Spinal cord (tissue), 10 donors: ENCODE data around the gene CNIH3. TPM values are rescaled to one million over a fixed set of nuclear protein-coding genes. Genes with fewer than 3 reads are reported as not detected.
"Not testable (repeated sequence)": the region's sequence is repeated elsewhere in the genome, so short reads cannot be mapped to it uniquely, and the experiment has no call there.

Source experiments
- DNase-seq, 6 donors: peaks; one replicate each; pipeline versions ENCODE4 v3.0.0 to v3.0.0-alpha.2; 2013 to 2015; ENCODE audit warnings: low spot score in 6 of 6, low read depth in 4 of 6
- H3K27ac ChIP-seq: one replicate; pipeline ENCODE4 v1.5.1; 2013; ENCODE audit warnings: low read depth, low read length, control low read depth
- H3K27me3 ChIP-seq: one replicate; pipeline ENCODE4 v1.6.1; 2013; ENCODE audit warnings: low read length; ENCODE audit not compliant: control insufficient read depth, insufficient read depth
- H3K36me3 ChIP-seq: one replicate; pipeline ENCODE4 v1.6.1; 2013; ENCODE audit warnings: low read length; ENCODE audit not compliant: control insufficient read depth, insufficient read depth
- H3K4me1 ChIP-seq: one replicate; pipeline ENCODE4 v1.6.1; 2013; ENCODE audit warnings: low read length; ENCODE audit not compliant: control insufficient read depth, insufficient read depth
- H3K4me3 ChIP-seq: one replicate; pipeline ENCODE4 v1.5.1; 2013; ENCODE audit warnings: low read depth, low read length, control low read depth
- H3K9me3 ChIP-seq: one replicate; pipeline ENCODE4 v1.6.1; 2013; ENCODE audit warnings: low read length; ENCODE audit not compliant: control insufficient read depth, insufficient read depth
- WGBS: methylation state at CpG from one replicate; pipeline ENCODE4 v1.1.5; 2013; ENCODE audit warnings: missing lambda C conversion rate; ENCODE audit not compliant: insufficient coverage; 5-methylcytosine and 5-hydroxymethylcytosine counted together
- polyA plus RNA-seq, 2 donors: library from polyadenylated mRNA; unstranded; fragments of 120-200 nt; gene quantifications; one replicate each; pipeline ENCODE4 v1.2.1, GENCODE V29; 2013; ENCODE audit not compliant: insufficient read length in 2 of 2
- total RNA-seq, 2 donors: library from RNA; depleted of rRNA in 1 of 2; stranded (reverse); fragments of 120-200 nt in 1 of 2; fragments of >200 nt in 1 of 2; gene quantifications; one replicate each; pipeline versions ENCODE4 v1.2.3 to v1.2.4, GENCODE V29; 2013 to 2014
- donor health status: healthy.

Gene CNIH3
- total and polyA plus RNA-seq, 4 donors: 8.3 to 18.6 (median 13.1) TPM

DNA sequence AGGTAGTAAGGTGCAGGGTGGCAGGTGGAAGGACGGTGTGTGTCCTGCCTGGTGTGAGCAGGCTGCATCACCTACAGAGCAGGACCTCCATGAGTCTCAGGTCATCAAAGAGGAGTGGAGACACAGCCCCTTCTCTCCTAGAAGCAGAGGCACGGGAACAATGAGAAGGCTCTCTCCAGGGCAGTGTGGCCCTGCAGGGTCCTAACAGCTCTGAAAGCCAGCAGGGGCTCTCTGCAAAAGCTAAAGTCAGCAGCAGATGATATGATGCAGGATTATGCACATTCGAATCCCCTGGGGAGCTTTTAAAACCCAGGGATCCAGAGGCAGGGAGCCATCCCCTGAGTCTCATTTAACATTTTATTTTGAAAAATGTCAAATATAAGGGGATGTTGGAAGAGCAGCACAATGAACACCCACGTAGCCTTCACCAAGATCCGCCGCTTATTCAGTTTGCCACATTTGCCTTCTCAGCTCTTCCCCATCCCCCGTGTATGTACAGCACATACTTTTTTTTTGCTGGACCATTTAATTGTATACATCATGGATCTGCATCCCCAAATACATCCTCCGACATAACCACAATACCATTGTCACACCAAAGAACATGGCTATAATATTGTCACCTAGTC lies 88.1 kb downstream of the CNIH3 start:
- 67% methylated on average over 2 of the region's 8 CpGs for WGBS
- DNase-seq: no peak
- Histone ChIP-seq H3K4me1 (peaks cover 5% of the 10 kb centered on the region), H3K27me3 (peaks cover 2% of the 10 kb centered on the region), H3K27ac (no peak overlapping the region), H3K9me3 (no peaks in the 10 kb centered on the region), H3K4me3 (no peak overlapping the region), H3K36me3 (no peaks in the 10 kb centered on the region)

DNA sequence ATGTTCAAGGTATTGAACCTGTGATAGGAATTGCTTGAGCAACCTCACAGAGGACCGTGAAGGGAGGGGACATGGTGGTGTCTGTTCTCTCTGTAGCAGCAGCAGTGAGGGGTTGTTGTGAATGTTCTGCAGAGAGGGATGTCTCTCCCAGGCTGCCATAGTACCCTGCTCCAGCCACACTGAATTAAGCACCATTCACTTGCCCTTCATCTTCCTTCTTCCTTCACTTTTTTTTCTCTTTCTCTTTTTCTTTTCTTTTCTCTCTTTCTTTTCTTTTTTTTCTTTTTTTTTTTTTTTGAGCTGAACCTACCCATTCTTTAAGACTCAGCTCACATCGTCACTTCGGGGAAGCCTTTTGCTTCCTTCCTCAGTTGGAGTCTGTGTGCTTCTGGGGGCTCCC lies 89.5 kb downstream of the CNIH3 start:
- Histone ChIP-seq H3K4me3 (no peak overlapping the region), H3K9me3 (no peaks in the 10 kb centered on the region), H3K4me1 (peaks cover 8% of the 10 kb centered on the region), H3K36me3 (no peaks in the 10 kb centered on the region), H3K27me3 (peaks cover 2% of the 10 kb centered on the region), H3K27ac (no peak overlapping the region)
- 78% methylated on average over 1 of the region's 3 CpGs for WGBS
- DNase-seq: no peak

DNA sequence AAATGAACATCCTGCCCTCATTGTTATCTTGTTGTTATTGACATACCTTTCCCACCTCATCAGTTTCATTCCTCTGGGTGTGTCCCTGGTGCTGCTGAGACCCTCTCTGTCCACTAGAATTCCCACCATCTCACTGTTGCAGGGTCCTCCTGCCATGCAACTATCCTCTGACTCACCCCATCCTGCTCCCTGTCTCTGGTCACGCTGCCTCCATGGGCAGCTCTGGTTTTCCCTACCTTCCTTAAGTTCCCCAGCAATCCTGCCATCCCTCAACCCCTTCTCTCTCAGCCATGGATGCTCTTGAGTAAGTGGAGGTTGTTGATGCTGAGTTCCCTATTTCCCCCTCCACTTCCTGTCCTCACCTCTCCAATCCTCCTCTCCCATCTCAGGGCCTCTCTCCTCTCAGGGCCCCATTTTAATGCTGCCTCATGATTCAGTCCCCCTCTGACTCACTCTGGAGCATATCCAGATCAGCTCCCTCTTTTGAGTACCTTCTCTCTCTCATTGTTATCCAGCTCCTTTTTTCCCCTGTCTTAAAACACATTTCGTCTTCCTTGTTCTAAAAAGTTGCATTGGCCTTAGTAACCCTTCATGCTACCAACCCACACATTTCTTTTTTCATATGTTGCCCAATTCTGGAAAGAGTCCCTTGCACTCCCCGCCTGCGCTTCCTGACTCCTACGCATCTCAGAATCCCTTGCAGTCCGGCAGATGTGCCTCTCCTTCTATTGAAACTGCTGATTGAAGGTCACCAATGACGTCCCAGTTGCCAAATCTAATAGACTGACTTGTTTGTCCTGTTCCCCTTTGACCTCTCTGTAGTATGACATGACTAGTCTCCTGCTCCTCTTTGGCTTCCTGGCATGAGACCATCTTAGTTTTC lies 92.0 kb downstream of the CNIH3 start:
- Histone ChIP-seq H3K27me3 (no peaks in the 10 kb centered on the region), H3K27ac (no peak overlapping the region), H3K4me1 (peaks cover 8% of the 10 kb centered on the region), H3K4me3 (no peak overlapping the region), H3K9me3 (no peaks in the 10 kb centered on the region), H3K36me3 (no peaks in the 10 kb centered on the region)
- no peak for DNase-seq
- 91% methylated on average over 7 of the region's 7 CpGs for WGBS

DNA sequence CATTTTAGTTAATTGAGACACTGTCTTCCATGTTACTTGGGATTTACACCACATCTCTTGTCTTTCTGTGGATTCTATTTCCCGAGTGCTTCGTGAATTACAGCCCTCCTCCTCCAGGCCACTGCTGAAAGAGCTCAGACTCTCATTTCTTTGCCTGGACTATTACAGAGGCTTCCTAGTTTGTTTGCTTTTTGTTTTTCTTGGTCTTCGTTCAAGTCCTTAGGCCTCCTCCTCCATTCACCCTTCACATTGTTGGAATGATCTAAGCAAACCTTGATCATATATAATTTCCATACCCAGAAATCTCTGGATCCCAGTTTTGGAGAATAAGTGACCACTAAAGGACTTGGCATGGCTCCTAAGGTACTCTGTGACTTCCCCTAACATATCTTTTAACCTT lies 94.1 kb downstream of the CNIH3 start:
- Histone ChIP-seq H3K4me3 (no peak overlapping the region), H3K9me3 (no peaks in the 10 kb centered on the region), H3K4me1 (peaks cover 2% of the 10 kb centered on the region), H3K27me3 (no peaks in the 10 kb centered on the region), H3K27ac (no peak overlapping the region), H3K36me3 (no peaks in the 10 kb centered on the region)
- 68% methylated on average over 3 of the region's 3 CpGs for WGBS
- no peak for DNase-seq

DNA sequence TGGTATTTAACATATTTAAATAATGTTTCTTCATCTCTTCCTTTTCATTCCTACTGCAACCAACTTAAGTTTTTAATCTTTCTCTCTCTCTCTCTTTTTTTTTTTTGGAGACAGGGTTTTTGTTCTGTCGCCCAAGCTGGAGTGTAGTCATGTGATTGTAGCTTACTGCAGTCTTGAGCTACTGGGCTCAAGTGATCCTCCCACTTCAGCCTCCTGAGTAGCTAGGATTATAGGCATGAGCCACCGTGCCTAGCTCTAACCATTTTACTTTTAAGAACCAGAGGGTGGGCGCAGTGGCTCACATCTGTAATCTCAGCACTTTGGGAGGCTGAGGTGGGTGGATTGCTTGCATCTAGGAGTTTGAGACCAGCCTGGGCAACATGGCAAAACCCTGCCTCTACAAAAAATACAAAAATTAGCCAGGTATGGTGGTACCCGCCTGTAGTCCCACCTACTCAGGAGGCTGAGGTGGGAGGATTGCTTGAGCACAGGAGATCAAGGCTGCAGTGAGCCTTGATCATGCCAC lies 95.2 kb downstream of the CNIH3 start:
- DNase-seq, H3K27me3 ChIP-seq, H3K4me1 ChIP-seq, H3K36me3 ChIP-seq, H3K27ac ChIP-seq, H3K9me3 ChIP-seq, H3K4me3 ChIP-seq: not testable (repeated sequence)
- 100% methylated on average over 1 of the region's 4 CpGs for WGBS

DNA sequence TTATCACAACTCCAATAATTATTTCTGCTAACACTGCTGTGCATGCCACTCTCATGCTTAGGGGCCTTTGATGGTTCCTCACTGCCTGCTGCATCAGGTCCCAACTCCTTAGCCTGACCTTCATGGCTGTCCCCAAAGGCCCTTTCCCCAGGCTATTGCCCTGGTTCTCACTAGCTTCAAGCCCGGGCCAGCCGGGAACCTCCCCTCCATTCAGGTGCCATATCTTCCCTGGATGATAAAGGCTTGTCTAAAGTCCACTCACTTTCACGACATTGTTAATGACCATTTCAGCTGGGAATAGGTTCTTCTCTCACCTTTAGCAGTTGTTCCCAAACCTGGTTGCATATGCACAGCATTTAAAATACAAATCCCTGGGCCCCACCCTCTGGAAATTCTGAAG lies 95.8 kb downstream of the CNIH3 start:
- peaks cover 2% of the 10 kb centered on the region for H3K4me1 ChIP-seq
- 100% methylated on average over 2 of the region's 3 CpGs for WGBS
- no peaks in the 10 kb centered on the region for H3K9me3 ChIP-seq
- no peak overlapping the region for H3K27ac ChIP-seq
- H3K36me3 ChIP-seq: no peaks in the 10 kb centered on the region
- H3K4me3 ChIP-seq: no peak overlapping the region
- H3K27me3 ChIP-seq: no peaks in the 10 kb centered on the region
- no peak for DNase-seq

DNA sequence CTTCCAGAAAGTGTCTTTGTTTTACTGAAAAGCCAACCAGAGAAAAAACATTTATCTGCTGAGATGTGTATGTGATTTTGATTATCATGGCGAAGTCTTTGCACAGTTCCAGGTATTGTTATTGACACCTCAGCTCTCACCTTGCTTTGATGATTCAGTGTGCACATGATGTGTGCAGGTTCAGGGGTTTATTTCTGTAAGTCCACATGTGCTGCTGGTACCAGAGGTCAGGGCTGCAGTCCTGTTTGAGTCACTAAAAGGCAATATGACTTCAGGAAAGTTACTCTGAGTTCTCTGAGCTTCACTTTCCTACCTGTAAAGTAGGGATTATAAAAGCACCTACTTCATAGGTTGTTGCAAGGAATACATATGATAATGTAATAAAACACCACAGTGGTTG lies 97.1 kb downstream of the CNIH3 start:
- WGBS: 100% methylated on average over 1 of the region's 1 CpG
- H3K4me3 ChIP-seq: no peak overlapping the region
- H3K9me3 ChIP-seq: no peaks in the 10 kb centered on the region
- no peak for DNase-seq
- no peaks in the 10 kb centered on the region for H3K27me3 ChIP-seq
- H3K27ac ChIP-seq: no peak overlapping the region
- H3K36me3 ChIP-seq: no peaks in the 10 kb centered on the region
- peaks cover 2% of the 10 kb centered on the region for H3K4me1 ChIP-seq

DNA sequence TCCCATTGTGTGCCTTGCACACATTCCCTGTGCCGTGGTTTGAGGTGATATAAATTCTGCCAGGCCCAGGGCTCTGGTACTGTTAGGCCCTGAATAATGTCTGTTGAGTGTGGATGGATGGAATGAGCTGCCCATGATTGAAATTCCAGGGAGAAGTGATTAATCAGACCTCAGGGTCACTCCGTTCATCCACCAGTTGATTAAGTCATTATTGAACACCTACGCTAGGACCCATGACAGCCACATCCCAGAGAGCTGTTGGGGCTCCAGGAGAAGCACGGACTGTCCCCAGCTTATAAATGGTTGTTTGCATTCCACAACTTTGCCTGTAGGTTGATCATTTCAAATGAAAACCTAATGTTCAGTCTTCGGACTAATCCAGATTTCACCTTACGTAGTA lies 98.4 kb downstream of the CNIH3 start:
- Histone ChIP-seq H3K27ac (no peak overlapping the region), H3K27me3 (no peaks in the 10 kb centered on the region), H3K36me3 (no peaks in the 10 kb centered on the region), H3K4me1 (no peaks in the 10 kb centered on the region), H3K9me3 (no peaks in the 10 kb centered on the region), H3K4me3 (no peak overlapping the region)
- no peak for DNase-seq
- WGBS: 94% methylated on average over 6 of the region's 6 CpGs

DNA sequence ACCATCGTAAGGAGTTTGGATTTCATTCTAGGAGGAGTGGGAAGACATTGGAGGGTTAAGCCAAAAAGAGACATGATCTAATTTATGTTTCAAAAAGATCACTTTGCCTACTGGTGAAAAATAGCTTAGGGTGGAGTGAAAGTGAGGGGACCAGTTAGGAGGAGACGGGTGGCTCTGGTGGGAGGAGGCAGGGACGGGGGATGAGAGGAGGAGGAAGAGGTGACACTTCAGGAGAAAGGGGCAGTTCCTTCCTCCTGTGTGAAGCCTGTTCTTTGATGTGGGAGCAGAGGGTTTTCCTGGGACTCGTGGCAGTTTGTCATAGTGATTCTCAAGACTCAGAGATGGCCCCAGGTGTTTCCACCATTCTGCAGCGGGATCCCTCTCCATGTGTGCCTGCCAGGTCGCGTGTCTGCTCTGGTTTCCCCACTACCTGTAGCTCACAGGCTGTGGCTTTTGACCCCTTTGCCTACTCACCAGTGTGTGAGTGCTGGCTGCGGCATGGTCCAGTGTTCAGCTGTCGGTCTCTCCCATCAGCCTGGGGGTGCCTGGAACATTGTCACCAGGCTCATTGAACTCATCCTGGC lies 102.4 kb downstream of the CNIH3 start:
- no peaks in the 10 kb centered on the region for H3K27me3 ChIP-seq
- H3K9me3 ChIP-seq: no peaks in the 10 kb centered on the region
- WGBS: 86% methylated on average over 9 of the region's 9 CpGs
- no peak overlapping the region for H3K27ac ChIP-seq
- no peaks in the 10 kb centered on the region for H3K36me3 ChIP-seq
- H3K4me3 ChIP-seq: no peak overlapping the region
- DNase-seq: no peak
- no peaks in the 10 kb centered on the region for H3K4me1 ChIP-seq
